DOHH2 (cell line): ENCODE results near the gene TPPP3.

Experiments
- CTCF ChIP-seq: fragments of 200-600 bp; sonication (generic); IDR thresholded peaks from one replicate; pipeline ENCODE4 v1.5.1; 2014; ENCODE audit warnings: antibody characterized with exemption, mild to moderate bottlenecking, low read depth, low read length; ENCODE audit not compliant: poor library complexity, severe bottlenecking
- EZH2phosphoT487 ChIP-seq: fragments of 200-600 bp; sonication (generic); IDR thresholded peaks from 2 replicates; pipeline ENCODE4 v1.6.1; 2017; ENCODE audit warnings: borderline replicate concordance, mild to moderate bottlenecking, antibody characterized with exemption, low read length, moderate library complexity, mixed read lengths

- TF ChIP-seq CTCF (no peak), EZH2phosphoT487 (no peak)
These were observed at the start of gene TPPP3 for GRCh38 chr16:67393111-67393787.
